Thoracic aorta (tissue), 2 donors: Measurements from ENCODE around the gene TEX19. TPM values are rescaled to one million over a fixed set of nuclear protein-coding genes. Genes with fewer than 3 reads are reported as not detected.

Experiments used
- ATAC-seq: fragments of 150-250 bp; one replicate; pipeline ENCODE4 v1.8.0; 2017; ENCODE audit warnings: low read depth; ENCODE audit not compliant: insufficient number of reproducible peaks, low FRiP score
- DNase-seq: peaks from one replicate; pipeline ENCODE4 v3.0.0-alpha.2; 2020; ENCODE audit warnings: low spot score
- H3K27ac ChIP-seq, 2 donors: fragments of 200-600 bp; sonication (generic); 1 replicate in 1 of 2; 2 replicates in 1 of 2; pipeline ENCODE4 v1.5.1; 2016; ENCODE audit warnings: mild to moderate bottlenecking in 2 of 2, moderate library complexity in 2 of 2
- H3K27me3 ChIP-seq: fragments of 200-600 bp; sonication (generic); replicated peaks from 2 replicates; pipeline ENCODE4 v1.6.0; 2016; ENCODE audit warnings: mild to moderate bottlenecking; ENCODE audit not compliant: insufficient read depth
- H3K36me3 ChIP-seq: fragments of 200-600 bp; sonication (generic); one replicate; pipeline ENCODE4 v1.5.1; 2016
- H3K4me1 ChIP-seq, 2 donors: fragments of 200-600 bp; sonication (generic); 1 replicate in 1 of 2; 2 replicates in 1 of 2; pipeline versions ENCODE4 v1.5.1 to v1.6.0; 2016; ENCODE audit warnings: low read depth in 2 of 2, mild to moderate bottlenecking in 1 of 2; ENCODE audit not compliant: control insufficient read depth in 1 of 2
- H3K4me3 ChIP-seq: fragments of 200-600 bp; sonication (generic); 2 replicates; pipeline ENCODE4 v1.5.1; 2016; ENCODE audit warnings: mild to moderate bottlenecking
- H3K9me3 ChIP-seq: fragments of 200-600 bp; sonication (generic); 2 replicates; pipeline ENCODE4 v1.5.1; 2016
- CTCF ChIP-seq: fragments of 200-600 bp; sonication (generic); IDR thresholded peaks from one replicate; pipeline ENCODE4 v1.5.1; 2019; ENCODE audit warnings: antibody characterized with exemption
- total RNA-seq, 2 donors: library from RNA; depleted of rRNA; stranded (reverse); fragments of >200 nt; gene quantifications; one replicate each; pipeline versions ENCODE4 v1.1.0 to v1.2.3, GENCODE V29; 2016

Gene TEX19
- total RNA-seq, 2 donors from 2014 or later: not detected

GRCh38 chr17:82350182-82351030, 8.6 kb upstream of the TEX19 start:
- ATAC-seq (no peak), DNase-seq (no peak)
- H3K36me3 ChIP-seq: no peaks in the 10 kb centered on the region
- no peak overlapping the region for H3K27ac ChIP-seq
- TF ChIP-seq CTCF: no peak
- no peak overlapping the region for H3K4me3 ChIP-seq
- no peaks in the 10 kb centered on the region for H3K27me3 ChIP-seq
- H3K9me3 ChIP-seq: no peaks in the 10 kb centered on the region
- no peaks in the 10 kb centered on the region for H3K4me1 ChIP-seq

- Histone ChIP-seq H3K36me3 (no peaks in the 10 kb centered on the region), H3K27me3 (no peaks in the 10 kb centered on the region), H3K9me3 (no peaks in the 10 kb centered on the region), H3K27ac (no peak overlapping the region), H3K4me1 (peaks cover 6 to 8% of the 10 kb centered on the region in 2 donors), H3K4me3 (no peak overlapping the region)
- ATAC-seq: no peak
- DNase-seq: no peak
- no peak for TF ChIP-seq CTCF
Measured at GRCh38 chr17:82351254-82351712, 7.8 kb upstream of the TEX19 start.

- Histone ChIP-seq H3K27ac (no peak overlapping the region), H3K27me3 (no peaks in the 10 kb centered on the region), H3K9me3 (no peaks in the 10 kb centered on the region), H3K4me3 (no peak overlapping the region), H3K4me1 (peaks cover 7 to 8% of the 10 kb centered on the region in 2 donors), H3K36me3 (no peaks in the 10 kb centered on the region)
- TF ChIP-seq CTCF: peak; percentile 97
- ATAC-seq (peak; percentile 42), DNase-seq (peak; percentile 53)
Measured at GRCh38 chr17:82351713-82352488, 7.1 kb upstream of the TEX19 start.

- DNase-seq (no peak), ATAC-seq (no peak)
Measured at GRCh38 chr17:82353484-82353883, 5.6 kb upstream of the TEX19 start.

More at GRCh38 chr17:82353484-82353883, 5.6 kb upstream of the TEX19 start:
- TF ChIP-seq CTCF: no peak
- Histone ChIP-seq H3K9me3 (no peaks in the 10 kb centered on the region), H3K36me3 (no peaks in the 10 kb centered on the region), H3K27ac (no peak overlapping the region), H3K4me3 (no peak overlapping the region), H3K27me3 (no peaks in the 10 kb centered on the region), H3K4me1 (peaks cover 7 to 8% of the 10 kb centered on the region in 2 donors)
